GM12872 (cell line): ENCODE measurements around the gene ORAI2.

Experiments used
- CTCF ChIP-seq: IDR thresholded peaks from 3 replicates; pipeline ENCODE4 v1.5.1; 2011; ENCODE audit warnings: low read depth, mild to moderate bottlenecking, low read length, moderate library complexity; ENCODE audit not compliant: insufficient read depth

ORAI2 gene

GRCh38 chr7:102469351-102469971 is 36.1 kb downstream of the ORAI2 start:
- no peak for TF ChIP-seq CTCF

- TF ChIP-seq CTCF, result no peak
Observed at GRCh38 chr7:102469972-102470825, 36.8 kb downstream of the ORAI2 start.

- TF ChIP-seq CTCF, result no peak
Observed at GRCh38 chr7:102471791-102472125, 38.4 kb downstream of the ORAI2 start.

- no peak for TF ChIP-seq CTCF
Observed at GRCh38 chr7:102472126-102473041, 39.0 kb downstream of the ORAI2 start.

GRCh38 chr7:102473271-102473991 is 40.1 kb downstream of the ORAI2 start:
- no peak for TF ChIP-seq CTCF

- 0 out of 3 replicates have a peak, but pooled peaks have one; percentile 11 for TF ChIP-seq CTCF
Observed at GRCh38 chr7:102478314-102479208, 45.2 kb downstream of the ORAI2 start, which contains the start of gene POLR2J. Gene POLR2J (minus strand): TSS chr7:102478922. CDS start chr7:102478860, 62 bp downstream.
